GM18868 (cell line): ENCODE results near the gene SCIMP.
"Not testable (repeated sequence)": the region's sequence is repeated elsewhere in the genome, so short reads cannot be mapped to it uniquely, and the experiment has no call there.

Experiments
- ATAC-seq: cut with Tn5 transposase; IDR thresholded peaks from one replicate; pipeline ENCODE4 v1.9.1; 2021; ENCODE audit warnings: mild to moderate bottlenecking, moderate library complexity; ENCODE audit not compliant: unreplicated experiment

The SCIMP gene

GRCh38 chr17:5238333-5238732 lies 3.7 kb upstream of the SCIMP start:
- ATAC-seq, result no peak

- no peak for ATAC-seq
Observed at GRCh38 chr17:5237541-5238016, 2.9 kb upstream of the SCIMP start.

DNA sequence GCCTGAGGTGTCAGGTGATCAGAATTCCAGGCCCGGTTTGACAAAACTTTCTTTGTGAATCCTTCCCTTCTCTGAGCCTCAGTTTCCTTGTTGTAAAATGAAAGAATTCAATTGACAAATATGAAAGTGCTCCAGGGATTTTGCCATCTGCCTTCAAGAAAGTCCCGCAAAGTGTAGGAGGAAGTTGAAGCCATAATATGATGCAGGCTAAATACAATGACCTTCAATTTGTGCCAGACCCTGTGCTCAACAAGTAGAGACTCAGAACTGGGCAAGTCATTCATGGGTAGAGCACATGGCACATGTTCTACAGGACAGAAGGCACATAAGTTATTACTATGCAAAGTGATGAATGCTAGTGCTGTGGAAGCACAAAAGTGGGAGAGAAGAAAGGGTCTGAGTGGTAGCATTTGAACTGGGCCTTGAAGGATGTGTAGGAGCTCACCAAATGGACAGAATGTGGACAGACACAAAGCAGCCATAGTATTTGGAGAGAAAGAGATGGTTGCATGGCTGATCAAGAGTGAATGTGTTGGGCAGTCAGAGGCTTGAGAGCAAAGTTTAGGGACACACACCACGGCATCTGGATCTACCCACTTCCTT lies 2.4 kb upstream of the SCIMP start:
- no peak for ATAC-seq

DNA sequence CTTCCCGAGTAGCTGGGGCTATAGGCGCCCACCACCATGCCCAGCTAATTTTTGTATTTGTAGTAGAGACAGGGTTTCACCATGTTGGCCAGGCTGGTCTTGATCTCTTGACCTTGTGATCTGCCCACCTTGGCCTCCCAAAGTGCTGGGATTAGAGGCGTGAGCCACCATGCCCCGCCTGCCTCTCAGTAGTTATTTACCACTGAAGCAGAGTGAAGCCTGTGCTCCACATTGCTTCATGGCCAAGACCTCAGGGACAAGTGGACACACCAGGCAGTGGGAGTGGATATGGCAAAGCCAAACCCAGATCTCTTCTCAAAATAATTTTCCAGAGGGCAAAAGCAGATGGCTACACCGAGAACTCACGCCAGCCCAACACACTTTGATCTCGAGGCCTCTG lies 1.2 kb downstream of the SCIMP start:
- not testable (repeated sequence) for ATAC-seq

DNA sequence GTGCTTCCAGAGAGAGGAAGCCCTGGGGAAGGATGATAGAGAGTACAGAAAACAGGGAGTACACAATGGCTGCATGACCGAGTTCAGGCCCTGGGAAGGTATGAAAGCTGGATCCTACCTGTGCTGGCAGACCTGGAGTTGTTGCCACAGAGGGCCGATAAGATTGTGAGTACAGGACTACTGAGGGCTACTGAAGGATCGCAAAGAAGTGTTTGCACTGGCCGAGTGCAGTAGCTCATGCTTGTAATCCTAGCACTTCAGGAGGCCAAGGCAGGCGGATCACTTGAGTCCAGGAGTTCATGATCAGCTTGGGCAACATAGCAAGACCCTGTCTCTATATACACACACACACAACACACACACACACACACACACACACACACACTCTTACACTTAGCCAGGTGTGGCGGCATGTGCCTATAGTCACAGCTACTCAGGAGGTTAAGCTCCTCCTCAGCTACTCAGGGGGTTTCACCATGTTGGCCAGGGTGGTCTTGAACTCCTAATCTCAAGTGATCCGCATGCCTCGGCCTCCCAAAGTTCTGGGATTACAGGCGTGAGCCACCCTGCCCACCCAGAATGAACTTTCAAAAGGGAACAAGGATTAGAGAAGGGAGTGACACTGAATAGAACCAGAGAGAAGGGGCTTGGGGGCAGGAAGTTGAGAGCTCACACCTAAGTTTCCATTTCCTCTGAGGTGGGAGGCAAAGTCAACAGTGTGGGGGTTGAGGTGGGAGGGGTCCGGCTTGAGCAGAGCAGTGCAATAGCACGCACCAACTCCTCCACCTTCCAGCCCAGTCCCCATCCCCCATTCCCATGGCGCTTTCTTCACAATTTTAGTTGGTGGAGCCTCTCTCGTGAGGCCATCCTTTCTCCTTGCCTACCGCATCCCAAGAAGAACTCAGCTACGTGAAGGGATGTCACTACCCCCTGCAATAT lies 7.5 kb downstream of the SCIMP start:
- ATAC-seq, result peak; percentile 42

DNA sequence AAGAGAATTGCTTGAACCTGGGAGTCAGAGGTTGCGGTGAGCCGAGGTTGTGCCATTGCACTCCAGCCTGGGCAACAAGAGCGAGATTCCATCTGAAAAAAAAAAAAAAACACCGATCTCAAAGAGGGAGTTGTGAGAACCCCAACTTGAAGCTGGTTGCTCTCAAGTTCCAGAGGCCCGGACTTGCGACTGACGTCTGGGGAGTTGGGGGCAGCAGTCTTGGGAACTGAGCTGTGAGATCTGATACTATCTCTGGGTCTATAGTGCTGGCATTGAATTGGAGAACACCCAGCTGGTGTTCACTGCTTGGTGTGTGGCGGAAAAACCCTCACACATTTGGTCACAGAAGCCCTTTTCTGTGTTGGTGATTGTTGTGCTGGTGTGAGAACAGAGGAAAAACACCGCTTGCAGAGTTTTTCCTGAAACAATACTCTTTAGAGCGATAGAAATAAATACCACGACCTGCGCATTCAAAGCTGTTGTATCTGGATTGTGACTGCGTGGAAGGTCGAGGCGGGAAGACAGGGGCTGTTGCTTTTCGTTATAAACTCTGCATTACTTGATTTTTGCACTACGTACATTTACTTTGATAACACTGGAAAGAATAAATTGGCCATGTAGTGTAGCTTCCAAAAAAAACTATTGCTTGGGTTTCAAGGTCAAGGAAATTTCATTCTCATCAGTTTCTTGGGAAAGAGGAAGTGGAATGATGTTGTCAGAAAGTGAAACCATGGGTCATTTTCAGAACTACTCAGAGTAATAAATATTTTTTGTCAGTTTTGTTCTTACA lies 8.8 kb downstream of the SCIMP start:
- ATAC-seq, result no peak

DNA sequence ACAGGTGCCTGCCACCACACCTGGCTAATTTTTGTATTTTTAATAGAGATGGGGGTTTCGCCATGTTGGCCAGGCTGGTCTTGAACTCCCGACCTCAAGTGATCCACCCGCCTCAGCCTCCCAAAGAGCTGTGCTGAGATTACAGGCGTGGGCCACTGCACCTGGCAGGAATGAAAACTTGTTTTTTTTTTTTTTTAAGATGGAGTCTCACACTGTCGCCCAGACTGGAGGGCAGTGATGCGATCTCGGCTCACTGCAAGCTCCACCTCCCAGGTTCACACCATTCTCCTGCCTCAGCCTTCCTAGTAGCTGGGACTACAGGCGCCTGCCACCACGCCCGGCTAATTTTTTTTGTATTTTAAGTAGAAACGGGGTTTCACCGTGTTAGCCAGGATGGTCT lies 12.7 kb downstream of the SCIMP start:
- not testable (repeated sequence) for ATAC-seq

GRCh38 chr17:5220074-5220473 lies 14.6 kb downstream of the SCIMP start:
- no peak for ATAC-seq

- ATAC-seq, result no peak
Observed at GRCh38 chr17:5219536-5219935, 15.1 kb downstream of the SCIMP start.

GRCh38 chr17:5217562-5217961 lies 17.1 kb downstream of the SCIMP start:
- not testable (repeated sequence) for ATAC-seq

DNA sequence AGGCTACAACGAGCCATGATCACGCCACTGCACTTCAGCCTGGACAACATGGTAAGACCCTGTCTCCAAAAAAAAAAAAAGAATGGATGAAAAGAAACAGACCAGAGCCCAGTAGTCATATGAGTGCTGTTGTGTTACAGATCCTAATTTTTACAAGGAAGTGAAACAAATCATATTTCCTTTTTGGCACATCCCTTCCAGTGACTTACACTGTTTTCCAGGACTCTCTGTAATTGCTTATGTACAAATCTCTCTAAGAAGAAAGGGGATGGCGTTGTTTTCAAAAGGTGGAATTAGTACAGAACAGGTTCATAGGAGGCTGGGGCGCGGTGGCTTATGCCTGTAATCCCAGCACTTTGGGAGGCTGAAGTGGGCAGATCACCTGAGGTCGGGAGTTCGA lies 23.2 kb downstream of the SCIMP start:
- ATAC-seq, result no peak

GRCh38 chr17:5210614-5211252 lies 23.9 kb downstream of the SCIMP start:
- ATAC-seq, result no peak

GRCh38 chr17:5210091-5210490 lies 24.6 kb downstream of the SCIMP start:
- no peak for ATAC-seq

- no peak for ATAC-seq
Observed at GRCh38 chr17:5209396-5209795, 25.3 kb downstream of the SCIMP start.

DNA sequence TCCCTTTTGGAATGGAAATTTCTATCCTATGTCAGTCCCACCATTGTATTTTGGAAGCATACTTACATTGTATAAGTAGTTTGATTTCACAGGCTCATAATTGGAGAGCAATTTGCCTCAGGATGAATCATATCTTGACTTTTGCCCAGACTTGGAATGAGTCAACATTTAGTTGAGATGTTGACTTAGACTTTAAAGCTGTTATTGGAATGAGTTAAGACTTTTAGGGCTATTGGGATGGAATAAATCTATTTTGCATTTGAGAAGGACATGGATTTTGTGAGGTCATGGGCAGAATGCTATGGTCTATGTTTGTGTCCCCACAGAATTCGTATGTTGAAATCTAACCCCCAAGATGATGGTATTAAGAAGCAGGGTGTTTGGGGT lies 30.8 kb downstream of the SCIMP start:
- ATAC-seq, result no peak

DNA sequence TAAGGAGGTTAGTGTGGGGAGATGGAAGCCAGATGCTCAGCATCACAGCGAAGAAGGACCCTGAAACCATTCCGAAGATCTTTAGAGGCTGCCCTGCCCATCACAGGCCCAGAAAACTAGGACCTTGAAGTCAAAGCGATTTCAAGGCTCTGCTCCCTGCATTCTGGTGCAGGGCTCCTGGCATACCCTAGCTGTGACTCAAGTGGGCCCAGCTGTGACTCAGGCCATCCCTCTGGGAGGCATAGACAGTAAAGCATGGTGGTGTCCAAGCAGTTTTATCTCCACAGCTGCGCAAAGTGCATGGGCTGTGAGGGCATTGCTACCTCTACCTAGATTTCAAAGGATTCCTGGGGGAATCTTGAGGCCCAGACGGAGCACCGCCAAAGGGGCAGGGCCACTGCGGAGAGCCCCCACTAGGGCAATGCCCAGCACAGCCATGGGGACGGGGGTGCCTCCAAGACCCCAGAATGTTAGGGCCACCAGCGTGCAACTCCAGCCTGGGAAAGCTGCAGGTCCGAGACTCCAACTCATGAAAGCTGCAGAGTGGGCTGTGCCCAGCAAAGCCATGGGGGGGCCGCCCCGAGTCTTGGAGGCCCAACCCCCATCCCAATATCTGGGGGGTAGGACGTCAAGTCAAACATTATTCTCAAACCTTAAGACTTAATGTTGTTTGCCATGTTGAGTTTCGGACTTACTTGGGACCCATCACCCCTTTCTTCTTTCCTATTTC lies 31.3 kb downstream of the SCIMP start:
- no peak for ATAC-seq

- no peak for ATAC-seq
Observed at GRCh38 chr17:5201011-5201410, 33.6 kb downstream of the SCIMP start.

- no peak for ATAC-seq
Observed at GRCh38 chr17:5200360-5200759, 34.3 kb downstream of the SCIMP start.

GRCh38 chr17:5198472-5198871 lies 36.2 kb downstream of the SCIMP start:
- no peak for ATAC-seq

DNA sequence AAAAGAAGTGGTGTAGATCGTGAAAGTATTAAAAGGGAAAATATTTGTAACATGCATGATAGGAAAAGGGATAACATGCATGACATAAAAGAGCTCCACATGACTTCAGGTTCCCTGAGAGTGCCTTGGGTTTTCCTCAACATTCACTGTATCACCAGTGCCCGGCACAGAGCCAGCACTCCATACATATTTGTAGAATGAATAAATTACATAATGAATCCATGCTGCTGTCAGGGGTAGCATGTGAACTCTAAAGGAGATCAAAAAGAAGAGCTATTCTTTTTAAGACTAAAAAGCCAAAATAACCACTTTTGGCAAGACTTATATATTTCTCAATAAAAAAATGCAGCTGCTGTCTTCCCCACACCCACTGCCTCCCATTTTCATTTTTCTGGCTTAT lies 40.3 kb downstream of the SCIMP start:
- no peak for ATAC-seq
